NOMO-1 (cell line): Measurements from ENCODE around the gene HDHD2.

Source experiments
- DNase-seq, 2 experiments: peaks; one replicate each; lab custom pipeline; 2025; ENCODE audit not compliant: unreplicated experiment in 2 of 2; lab: John Stamatoyannopoulos, UW

The HDHD2 gene

GRCh38 chr18:47149457-47150028 lies 757 bp downstream of the HDHD2 start:
- DNase-seq = no peak

DNA sequence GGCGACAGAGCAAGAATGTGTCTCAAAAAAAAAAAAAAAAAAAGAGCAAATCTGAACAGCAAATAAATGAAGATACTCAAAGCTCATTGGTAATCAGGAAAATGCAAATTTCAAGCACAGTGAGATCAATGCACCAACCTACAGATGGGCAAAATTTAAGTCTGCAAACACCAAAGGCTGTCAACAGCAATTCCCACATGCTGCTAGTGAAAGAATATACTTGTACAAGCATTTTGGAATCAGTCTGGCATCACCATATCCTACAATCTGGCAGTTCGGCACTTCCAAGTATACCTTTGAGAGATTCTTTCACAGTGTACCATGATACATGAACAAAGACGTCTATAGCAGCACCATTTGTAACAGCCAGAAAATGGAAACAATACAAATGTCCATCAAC lies 4.1 kb downstream of the HDHD2 start:
- no peak for DNase-seq

DNA sequence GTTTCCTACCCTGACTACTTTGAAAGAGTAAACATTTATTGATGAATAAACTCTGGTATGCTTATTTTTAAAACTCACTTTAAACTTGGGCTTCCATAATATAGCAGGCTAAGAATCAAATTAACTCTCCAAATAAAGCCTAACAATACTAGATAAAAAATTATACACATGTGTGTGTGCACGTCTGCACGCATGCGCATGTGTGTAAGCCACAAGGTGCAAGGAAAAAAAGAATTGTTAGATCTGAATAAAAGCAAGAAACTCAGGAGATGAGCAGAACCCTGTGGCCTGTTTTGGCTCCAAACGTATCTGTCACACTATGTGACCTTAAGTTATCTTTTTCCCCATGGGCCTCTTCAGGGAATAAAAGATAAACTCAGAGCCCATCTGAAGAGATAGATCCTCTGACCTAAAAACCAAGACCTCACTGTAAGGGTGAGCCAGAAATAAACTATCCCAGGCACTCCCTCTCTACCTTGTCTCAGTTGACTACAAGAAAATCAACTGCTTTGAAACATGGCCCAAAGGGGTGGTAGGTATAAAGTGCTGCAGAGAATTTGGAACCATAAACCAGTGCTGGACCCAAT lies 6.3 kb downstream of the HDHD2 start:
- no peak for DNase-seq

DNA sequence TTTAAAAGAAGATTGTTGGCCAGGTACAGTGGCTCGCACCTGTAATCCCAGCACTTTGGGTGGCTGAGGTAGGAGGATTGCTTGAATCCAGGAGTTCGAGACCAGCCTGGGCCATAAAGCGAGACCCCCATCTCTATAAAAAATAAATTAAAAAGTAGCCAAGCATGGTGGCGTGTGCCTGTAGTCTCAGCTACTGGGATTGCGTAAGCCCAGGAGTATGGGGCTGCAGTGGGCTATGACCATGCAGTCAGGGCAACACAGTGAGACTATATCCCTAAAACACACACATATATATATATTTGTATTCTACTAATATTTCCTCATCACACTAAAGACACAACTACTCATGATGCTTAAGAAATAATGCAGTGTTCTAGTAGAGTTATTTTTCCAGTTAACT lies 7.1 kb downstream of the HDHD2 start:
- no peak for DNase-seq

- DNase-seq = no peak
These were observed 9.0 kb downstream of the HDHD2 start for GRCh38 chr18:47141289-47141688.

- no peak for DNase-seq
These were observed 29.2 kb downstream of the HDHD2 start for GRCh38 chr18:47121146-47121545.

DNA sequence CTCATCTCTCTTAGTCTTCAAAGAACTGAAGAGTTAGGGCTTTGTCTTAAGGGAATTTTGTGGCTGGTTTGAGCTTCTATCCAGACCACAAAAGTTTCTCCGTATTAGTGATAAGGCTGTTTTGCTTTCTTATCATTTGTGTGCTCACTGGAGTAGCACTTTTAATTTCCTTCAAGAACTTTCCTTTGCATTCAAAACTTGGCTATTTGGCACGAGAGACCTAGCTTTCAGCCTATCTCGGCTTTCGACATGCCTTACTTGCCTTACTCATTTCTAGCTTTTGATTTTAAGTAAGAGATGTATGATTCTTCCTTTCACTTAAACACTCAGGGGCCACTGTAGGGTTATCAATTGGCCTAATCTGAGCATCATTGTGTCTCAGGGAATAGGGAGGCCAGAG lies 29.9 kb downstream of the HDHD2 start:
- no peak for DNase-seq

- no peak for DNase-seq
These were observed 31.3 kb downstream of the HDHD2 start for GRCh38 chr18:47118981-47119380.

DNA sequence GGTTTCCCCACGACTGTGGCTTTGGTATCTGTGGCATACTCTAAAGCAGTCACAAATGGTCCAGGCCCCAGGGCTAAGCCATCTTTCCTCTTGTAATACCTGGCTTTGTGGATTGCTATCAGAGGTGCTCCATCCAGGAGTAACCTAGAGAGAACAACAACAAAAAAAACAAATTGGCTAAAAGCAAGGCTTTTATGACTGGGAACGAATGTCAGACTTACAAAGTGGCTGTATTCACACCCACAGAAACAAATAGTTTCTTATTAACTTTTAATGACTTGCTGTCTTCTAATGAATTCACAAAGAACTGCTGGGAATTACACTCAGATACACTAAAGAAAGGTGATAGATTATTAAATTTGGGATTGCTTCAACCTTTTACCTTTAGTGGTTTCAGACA lies 35.1 kb downstream of the HDHD2 start:
- no peak for DNase-seq

DNA sequence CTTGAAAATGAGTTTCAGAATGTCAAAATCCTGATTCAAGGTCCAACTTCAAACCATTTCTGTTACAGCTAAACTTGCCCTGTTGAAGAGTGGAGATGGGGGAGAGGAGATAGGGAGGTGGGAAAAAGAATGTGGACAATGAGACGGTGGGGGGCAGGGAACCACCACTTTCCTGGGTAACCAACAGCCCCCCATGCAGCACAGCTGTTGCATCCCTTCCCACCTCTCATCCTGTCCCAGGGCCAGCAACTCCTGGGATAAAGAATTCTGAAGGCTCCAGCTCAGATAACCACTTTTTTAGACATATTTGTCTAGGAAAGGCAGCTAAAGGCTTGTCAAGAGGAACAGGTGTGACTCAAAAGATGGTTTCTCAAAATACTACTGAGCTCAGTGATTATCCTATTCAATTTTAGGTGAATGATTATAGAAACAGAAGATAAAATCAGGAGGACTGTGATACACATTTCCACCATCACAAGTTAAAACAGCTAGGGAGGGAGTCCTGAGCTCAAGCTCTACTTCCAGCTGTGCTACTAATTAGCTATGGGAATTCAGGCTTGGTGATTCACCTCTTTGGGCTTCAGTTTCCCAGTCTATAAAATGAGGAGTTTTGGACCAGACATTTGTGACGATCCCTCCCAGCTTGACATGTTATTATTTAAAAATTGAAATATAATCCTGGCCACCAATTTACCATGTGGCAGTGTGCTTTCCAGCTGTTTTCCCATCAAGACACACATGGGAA lies 36.3 kb downstream of the HDHD2 start:
- no peak for DNase-seq

DNA sequence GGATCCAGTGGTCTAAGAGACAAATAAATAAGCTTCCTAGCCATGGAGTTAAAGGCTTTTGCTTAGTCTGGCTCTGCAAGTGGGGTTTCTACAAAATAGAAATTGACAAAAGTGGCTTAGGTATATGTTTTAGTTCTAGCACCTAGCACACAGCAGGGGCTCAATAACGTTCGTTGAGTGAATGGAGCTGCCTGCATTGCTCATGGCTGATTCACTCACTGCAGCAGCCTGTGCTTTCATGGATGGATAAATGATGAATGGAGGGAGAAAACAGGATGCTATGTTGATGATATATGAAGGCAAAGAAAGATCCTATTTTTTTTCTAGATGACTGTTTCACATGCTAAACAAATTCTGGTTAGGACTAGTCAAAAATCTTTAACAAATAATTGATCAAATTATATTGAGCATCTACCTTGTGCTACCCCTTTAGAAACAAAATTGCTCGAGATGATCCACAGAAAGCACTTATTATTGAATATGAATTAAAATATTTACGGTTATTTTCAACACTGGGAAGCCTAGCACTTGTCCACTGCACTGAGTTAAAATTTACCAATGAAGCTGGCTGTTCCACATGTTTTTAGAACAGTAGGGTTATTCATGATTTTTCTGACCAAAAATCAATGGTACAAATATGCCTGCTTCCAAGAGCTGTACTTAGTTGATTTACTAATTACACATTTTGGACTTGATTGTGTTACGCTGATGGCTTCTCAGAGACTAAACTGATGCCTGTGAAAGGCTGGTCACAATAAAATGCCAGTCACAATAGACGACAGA lies 39.6 kb downstream of the HDHD2 start:
- DNase-seq = no peak

GRCh38 chr18:47109720-47110119 lies 40.6 kb downstream of the HDHD2 start:
- no peak for DNase-seq

DNA sequence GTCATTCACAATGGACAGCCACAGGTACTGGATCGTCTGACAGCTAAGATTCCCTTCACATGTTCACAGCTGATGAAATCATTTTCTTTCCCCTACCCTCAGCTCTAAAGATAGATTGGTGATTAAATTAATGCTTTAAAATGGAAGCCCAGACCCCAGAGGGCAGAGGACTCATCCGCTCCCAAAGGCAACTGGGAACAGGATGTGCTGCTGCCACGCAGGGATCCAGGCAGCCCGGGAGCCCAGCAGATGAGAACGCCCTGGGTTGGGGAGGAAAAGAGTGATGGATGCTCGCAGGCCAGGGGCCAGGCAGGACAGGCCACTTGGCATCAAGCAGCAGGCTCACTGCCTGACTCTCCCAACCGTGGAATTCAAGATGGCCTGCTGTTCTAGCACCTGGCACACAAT lies 41.3 kb downstream of the HDHD2 start:
- no peak for DNase-seq

GRCh38 chr18:47108373-47108772 lies 41.9 kb downstream of the HDHD2 start:
- DNase-seq = no peak

GRCh38 chr18:47100212-47100831 lies 50.0 kb downstream of the HDHD2 start:
- DNase-seq = no peak

DNA sequence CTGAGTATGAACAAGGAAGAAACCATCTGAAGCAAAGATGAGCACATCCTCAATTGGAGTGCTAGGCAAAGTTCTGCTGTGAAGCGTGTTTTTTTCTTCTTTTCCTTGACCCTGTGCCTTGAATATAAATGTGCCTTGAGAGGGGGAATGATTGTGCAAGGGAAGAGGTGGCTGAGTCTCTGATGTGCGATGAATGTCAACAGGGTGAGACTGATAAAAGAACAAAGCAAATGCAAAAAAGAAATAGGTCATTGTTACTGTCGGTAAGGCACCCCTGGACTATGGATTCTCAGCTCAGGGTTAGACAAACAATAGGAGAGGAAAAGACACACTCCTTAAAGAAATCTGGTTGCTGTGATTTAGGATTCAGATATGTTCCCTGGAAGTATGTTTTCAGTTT lies 54.5 kb downstream of the HDHD2 start:
- no peak for DNase-seq

DNA sequence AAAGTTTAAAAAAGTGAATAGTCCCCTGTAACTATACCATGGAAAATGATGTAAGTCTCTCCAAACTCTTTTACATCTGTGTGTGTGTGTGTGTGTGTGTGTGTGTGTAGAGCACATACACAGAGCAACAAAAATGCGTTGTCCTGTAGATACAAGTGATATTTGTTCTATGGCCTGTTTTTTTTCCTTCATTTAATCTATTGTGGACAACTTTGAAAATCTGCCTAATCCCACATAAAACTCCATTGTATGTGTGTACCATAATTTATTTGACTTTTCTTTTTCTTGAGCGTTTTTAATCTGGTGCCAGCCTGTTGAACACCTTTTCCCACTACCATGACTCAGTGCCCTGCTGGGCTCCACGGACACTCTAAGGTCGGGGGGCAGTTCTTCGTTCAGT lies 62.6 kb downstream of the HDHD2 start:
- no peak for DNase-seq

DNA sequence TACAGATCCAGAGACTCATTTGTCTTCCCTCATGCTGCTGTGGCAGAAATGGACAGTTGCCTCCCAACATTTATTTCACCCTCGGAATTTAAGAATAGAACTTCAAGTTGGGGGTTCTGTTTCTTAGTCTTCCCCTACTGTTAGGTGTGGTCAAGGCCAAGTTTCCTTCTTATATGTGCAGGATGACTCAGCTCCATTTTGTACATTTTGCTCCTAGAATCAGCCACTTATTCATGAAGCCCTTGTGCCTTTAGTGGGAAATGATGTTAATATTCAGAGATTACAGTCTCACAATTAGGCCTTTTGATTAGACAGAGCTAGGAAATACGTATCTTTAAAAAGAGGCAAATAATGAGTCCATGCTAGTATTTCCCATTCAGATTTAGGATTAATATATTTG lies 68.7 kb downstream of the HDHD2 start:
- DNase-seq = no peak

DNA sequence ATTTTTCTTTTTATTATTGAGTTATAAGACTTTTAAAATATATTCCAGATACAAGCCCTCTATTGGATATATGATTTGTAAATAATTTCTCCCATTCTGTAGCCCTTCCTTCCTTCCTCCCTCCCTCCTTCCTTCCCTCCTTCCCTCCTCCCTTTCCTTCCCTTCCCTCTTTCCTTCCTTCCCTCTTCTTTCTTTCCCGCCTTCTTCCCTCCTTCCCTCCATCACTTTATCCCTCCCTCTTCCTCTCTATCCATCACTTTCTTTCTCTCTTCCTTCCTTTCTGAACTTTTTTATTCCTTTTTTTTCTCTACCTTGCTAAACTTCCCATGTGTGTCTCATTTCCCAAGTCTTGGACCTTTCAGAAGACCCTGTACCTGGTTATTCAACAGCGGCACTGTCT lies 69.4 kb downstream of the HDHD2 start:
- no peak for DNase-seq

DNA sequence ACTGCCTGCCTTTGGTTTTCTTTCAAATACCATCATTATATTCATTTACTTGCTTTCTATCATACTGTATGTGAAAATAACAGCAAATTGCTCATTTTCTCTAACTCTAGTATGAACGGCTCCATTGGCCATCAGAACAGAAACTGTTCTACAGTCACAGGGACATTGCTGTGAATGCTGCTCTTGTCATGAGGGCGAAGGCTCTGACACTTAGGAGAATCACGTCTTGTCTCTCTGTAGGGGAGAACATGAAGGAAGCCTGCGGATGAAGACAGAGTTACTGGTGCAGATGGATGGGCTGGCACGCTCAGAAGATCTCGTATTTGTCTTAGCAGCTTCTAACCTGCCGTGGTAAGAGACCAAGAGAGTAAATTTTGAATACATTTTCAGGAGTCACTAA lies 73.2 kb downstream of the HDHD2 start:
- DNase-seq = no peak
